ENCODE results near the gene KCND3.

GRCh38 chr1:111882986-111883560, 106.4 kb downstream of the KCND3 start:
- TF ChIP-seq POLR2AphosphoS5 (IDR thresholded peaks at IDR 0.05; ENCODE audit: insufficient read depth, low read depth, low read length) (no peak), EZH2 (IDR thresholded peaks at IDR 0.05; ENCODE audit: borderline replicate concordance, low read depth, low read length, severe bottlenecking) (no peak)
- TF ChIP-seq, protein P1, sequence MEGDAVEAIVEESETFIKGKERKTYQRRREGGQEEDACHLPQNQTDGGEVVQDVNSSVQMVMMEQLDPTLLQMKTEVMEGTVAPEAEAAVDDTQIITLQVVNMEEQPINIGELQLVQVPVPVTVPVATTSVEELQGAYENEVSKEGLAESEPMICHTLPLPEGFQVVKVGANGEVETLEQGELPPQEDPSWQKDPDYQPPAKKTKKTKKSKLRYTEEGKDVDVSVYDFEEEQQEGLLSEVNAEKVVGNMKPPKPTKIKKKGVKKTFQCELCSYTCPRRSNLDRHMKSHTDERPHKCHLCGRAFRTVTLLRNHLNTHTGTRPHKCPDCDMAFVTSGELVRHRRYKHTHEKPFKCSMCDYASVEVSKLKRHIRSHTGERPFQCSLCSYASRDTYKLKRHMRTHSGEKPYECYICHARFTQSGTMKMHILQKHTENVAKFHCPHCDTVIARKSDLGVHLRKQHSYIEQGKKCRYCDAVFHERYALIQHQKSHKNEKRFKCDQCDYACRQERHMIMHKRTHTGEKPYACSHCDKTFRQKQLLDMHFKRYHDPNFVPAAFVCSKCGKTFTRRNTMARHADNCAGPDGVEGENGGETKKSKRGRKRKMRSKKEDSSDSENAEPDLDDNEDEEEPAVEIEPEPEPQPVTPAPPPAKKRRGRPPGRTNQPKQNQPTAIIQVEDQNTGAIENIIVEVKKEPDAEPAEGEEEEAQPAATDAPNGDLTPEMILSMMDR (IDR thresholded peaks at IDR 0.05; ENCODE audit: extremely low read depth in 1 of 2, insufficient read depth in 1 of 2, low read depth in 1 of 2, low read length in 2 of 2), result no peak

Measured in endothelial cell of umbilical vein (primary cell).